OCI-LY3 (cell line): ENCODE results near the gene AGPAT4.

Source experiments
- H2AFZ ChIP-seq: fragments of 200-600, 300-600 bp; shearing (Covaris generic); 2 replicates; pipeline ENCODE4 v1.6.0; 2014; ENCODE audit warnings: antibody characterized with exemption, low read depth, low read length
- H3K27ac ChIP-seq: fragments of 200-600, 300-600 bp; sonication (generic); 2 replicates; pipeline ENCODE4 v1.5.1; 2014; ENCODE audit warnings: mild to moderate bottlenecking, low read length, moderate library complexity, mixed read lengths
- H3K27me3 ChIP-seq: fragments of 200-600, 300-600 bp; sonication (generic); 2 replicates; pipeline ENCODE4 v1.6.1; 2014; ENCODE audit warnings: low read depth, low read length, mixed read lengths
- H3K36me3 ChIP-seq: fragments of 200-600, 300-600 bp; sonication (generic); replicated peaks from 2 replicates; pipeline ENCODE3; 2014; ENCODE audit warnings: low read depth, low read length, mixed read lengths
- H3K4me1 ChIP-seq: fragments of 300-600, 200-600 bp; sonication (generic); 2 replicates; pipeline ENCODE4 v1.6.1; 2014; ENCODE audit warnings: low read length, mixed read lengths
- H3K4me2 ChIP-seq: fragments of 200-600, 300-600 bp; sonication (generic); 2 replicates; pipeline ENCODE4 v1.6.1; 2014; ENCODE audit warnings: low read length, mixed read lengths
- H3K4me3 ChIP-seq: fragments of 300-600, 200-600 bp; sonication (generic); 2 replicates; pipeline ENCODE4 v1.5.1; 2014; ENCODE audit warnings: antibody characterized with exemption, mild to moderate bottlenecking, low read length, moderate library complexity
- H3K79me2 ChIP-seq: fragments of 300-600, 200-600 bp; shearing (Covaris generic); 2 replicates; pipeline ENCODE4 v1.6.1; 2014; ENCODE audit warnings: mild to moderate bottlenecking, low read length, mixed read lengths
- H3K9ac ChIP-seq: fragments of 300-600, 200-600 bp; shearing (Covaris generic); 2 replicates; pipeline ENCODE4 v1.6.0; 2014; ENCODE audit warnings: mild to moderate bottlenecking, low read length, moderate library complexity
- H3K9me3 ChIP-seq: fragments of 200-600, 300-600 bp; shearing (Covaris generic); 2 replicates; pipeline ENCODE4 v1.6.1; 2014; ENCODE audit warnings: low read length, mixed read lengths; ENCODE audit not compliant: insufficient read depth
- H4K20me1 ChIP-seq: fragments of 200-600, 300-600 bp; sonication (generic); 2 replicates; pipeline ENCODE4 v1.6.1; 2016; ENCODE audit warnings: low read length, mixed read lengths; ENCODE audit not compliant: insufficient read depth
- CTCF ChIP-seq: fragments of 200-600, 300-600 bp; sonication (generic); IDR thresholded peaks from 2 replicates; pipeline ENCODE4 v1.5.1; 2014; ENCODE audit warnings: antibody characterized with exemption, low read length, low read depth
- EZH2phosphoT487 ChIP-seq: fragments of 200-600 bp; shearing (Covaris generic); IDR thresholded peaks from 2 replicates; pipeline ENCODE4 v1.6.1; 2018; ENCODE audit warnings: antibody characterized with exemption, mixed run types, low read depth

The AGPAT4 gene

GRCh38 chr6:161235776-161236633 is 37.9 kb downstream of the AGPAT4 start:
- H3K36me3 ChIP-seq: peaks cover 3% of the 10 kb centered on the region
- no peaks in the 10 kb centered on the region for H3K79me2 ChIP-seq
- peaks cover 34% of the 10 kb centered on the region for H3K4me1 ChIP-seq
- H3K4me2 ChIP-seq: peak overlapping the region; percentile 86
- TF ChIP-seq EZH2phosphoT487: no peak
- no peak for TF ChIP-seq CTCF
- H3K9ac ChIP-seq: peak overlapping the region; percentile 40
- H3K4me3 ChIP-seq: peak overlapping the region; percentile 68
- H4K20me1 ChIP-seq: no peaks in the 10 kb centered on the region
- H3K9me3 ChIP-seq: no peaks in the 10 kb centered on the region
- no peak overlapping the region for H2AFZ ChIP-seq
- H3K27me3 ChIP-seq: no peaks in the 10 kb centered on the region
- H3K27ac ChIP-seq: peak overlapping the region; percentile 64

GRCh38 chr6:161233986-161234661 is 39.7 kb downstream of the AGPAT4 start:
- Histone ChIP-seq H3K79me2 (no peaks in the 10 kb centered on the region), H3K27me3 (no peaks in the 10 kb centered on the region)
- TF ChIP-seq CTCF (no peak), EZH2phosphoT487 (no peak)

GRCh38 chr6:161232467-161232866 is 41.4 kb downstream of the AGPAT4 start:
- no peaks in the 10 kb centered on the region for H4K20me1 ChIP-seq
- H3K9ac ChIP-seq: no peak overlapping the region
- no peaks in the 10 kb centered on the region for H3K9me3 ChIP-seq
- no peaks in the 10 kb centered on the region for H3K27me3 ChIP-seq
- H3K4me2 ChIP-seq: no peak overlapping the region
- TF ChIP-seq EZH2phosphoT487 (no peak), CTCF (no peak)
- H3K4me1 ChIP-seq: peaks cover 38% of the 10 kb centered on the region
- no peak overlapping the region for H3K4me3 ChIP-seq
- no peak overlapping the region for H2AFZ ChIP-seq
- no peaks in the 10 kb centered on the region for H3K79me2 ChIP-seq
- H3K36me3 ChIP-seq: peaks cover 3% of the 10 kb centered on the region
- H3K27ac ChIP-seq: no peak overlapping the region

More at GRCh38 chr6:161233986-161234661, 39.7 kb downstream of the AGPAT4 start:
- Histone ChIP-seq H3K4me1 (peaks cover 39% of the 10 kb centered on the region), H2AFZ (no peak overlapping the region), H3K4me3 (no peak overlapping the region), H3K4me2 (no peak overlapping the region), H4K20me1 (no peaks in the 10 kb centered on the region), H3K9me3 (no peaks in the 10 kb centered on the region), H3K36me3 (peaks cover 3% of the 10 kb centered on the region), H3K9ac (no peak overlapping the region), H3K27ac (no peak overlapping the region)

- Histone ChIP-seq H2AFZ (no peak overlapping the region), H3K9ac (no peak overlapping the region), H3K4me2 (peak overlapping the region; percentile 41), H3K27me3 (no peaks in the 10 kb centered on the region), H3K4me3 (no peak overlapping the region), H3K79me2 (no peaks in the 10 kb centered on the region), H3K4me1 (peaks cover 38% of the 10 kb centered on the region), H3K27ac (no peak overlapping the region), H3K9me3 (no peaks in the 10 kb centered on the region), H4K20me1 (no peaks in the 10 kb centered on the region), H3K36me3 (peaks cover 3% of the 10 kb centered on the region)
- TF ChIP-seq EZH2phosphoT487: no peak
These were observed 41.9 kb downstream of the AGPAT4 start for GRCh38 chr6:161232010-161232409.
